HG03103 (cell line): ENCODE results near the gene DENND1A.

Experiments used
- ATAC-seq: cut with Tn5 transposase; IDR thresholded peaks from one replicate; pipeline ENCODE4 v1.9.1; 2021; ENCODE audit warnings: low read depth; ENCODE audit not compliant: unreplicated experiment

Gene DENND1A

GRCh38 chr9:123548741-123549545 is 381.0 kb downstream of the DENND1A start:
- ATAC-seq, result no peak

DNA sequence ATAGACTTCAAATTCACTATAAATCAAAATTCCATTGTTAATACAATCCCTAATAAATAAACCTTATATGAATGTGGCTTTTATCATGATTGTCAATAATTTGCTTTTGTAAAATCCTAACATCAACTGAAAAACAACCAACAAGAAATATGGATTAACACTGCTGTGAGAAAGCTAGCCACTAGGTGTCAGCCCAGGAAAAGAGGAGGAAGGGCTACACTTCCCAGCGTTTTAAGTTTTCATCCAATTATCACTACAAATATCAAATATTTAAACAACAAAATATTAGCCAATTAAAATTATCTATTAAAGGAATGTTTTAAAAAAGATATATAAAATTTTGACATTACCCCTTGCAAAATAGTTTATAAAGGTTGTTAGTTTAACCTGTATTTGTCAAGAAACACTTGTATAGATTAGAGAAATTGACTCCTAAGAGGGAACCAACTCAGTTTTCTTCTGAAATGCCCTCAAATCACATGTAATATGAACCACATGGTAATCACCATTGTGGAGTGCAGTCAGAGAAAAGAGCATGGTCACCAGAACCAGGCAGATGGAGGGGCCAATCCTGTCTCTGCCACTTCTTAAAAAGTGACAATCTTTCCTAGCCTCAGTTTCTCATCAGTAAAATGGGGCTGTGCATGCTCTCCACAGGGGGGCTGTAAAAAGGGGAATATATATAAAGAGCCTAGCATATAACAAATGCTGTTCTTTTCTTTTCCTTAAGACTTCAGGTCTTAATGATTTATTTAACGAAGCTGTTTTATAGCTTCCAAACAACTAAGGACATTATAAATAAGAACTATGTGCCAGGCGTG is 385.7 kb downstream of the DENND1A start:
- ATAC-seq, result no peak

DNA sequence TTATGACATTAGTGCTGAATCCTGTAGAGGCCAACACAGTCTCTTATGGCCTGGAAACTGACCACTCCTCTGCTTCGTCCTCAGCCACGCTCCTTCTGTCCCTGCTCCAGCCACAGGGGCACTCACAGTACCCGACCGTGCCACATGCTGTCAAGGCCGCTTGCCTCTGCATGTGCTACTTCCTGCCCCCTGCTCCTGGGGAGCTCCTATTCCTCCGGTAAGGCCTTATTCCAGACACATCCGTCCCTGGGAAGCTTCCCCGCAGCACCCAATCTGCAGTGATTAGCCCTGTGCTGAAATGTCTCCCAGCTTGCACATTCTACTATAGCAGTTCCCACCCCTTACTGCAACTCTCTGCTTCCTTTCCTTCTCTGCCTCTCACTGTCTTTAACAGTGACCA is 386.4 kb downstream of the DENND1A start:
- ATAC-seq, result no peak

DNA sequence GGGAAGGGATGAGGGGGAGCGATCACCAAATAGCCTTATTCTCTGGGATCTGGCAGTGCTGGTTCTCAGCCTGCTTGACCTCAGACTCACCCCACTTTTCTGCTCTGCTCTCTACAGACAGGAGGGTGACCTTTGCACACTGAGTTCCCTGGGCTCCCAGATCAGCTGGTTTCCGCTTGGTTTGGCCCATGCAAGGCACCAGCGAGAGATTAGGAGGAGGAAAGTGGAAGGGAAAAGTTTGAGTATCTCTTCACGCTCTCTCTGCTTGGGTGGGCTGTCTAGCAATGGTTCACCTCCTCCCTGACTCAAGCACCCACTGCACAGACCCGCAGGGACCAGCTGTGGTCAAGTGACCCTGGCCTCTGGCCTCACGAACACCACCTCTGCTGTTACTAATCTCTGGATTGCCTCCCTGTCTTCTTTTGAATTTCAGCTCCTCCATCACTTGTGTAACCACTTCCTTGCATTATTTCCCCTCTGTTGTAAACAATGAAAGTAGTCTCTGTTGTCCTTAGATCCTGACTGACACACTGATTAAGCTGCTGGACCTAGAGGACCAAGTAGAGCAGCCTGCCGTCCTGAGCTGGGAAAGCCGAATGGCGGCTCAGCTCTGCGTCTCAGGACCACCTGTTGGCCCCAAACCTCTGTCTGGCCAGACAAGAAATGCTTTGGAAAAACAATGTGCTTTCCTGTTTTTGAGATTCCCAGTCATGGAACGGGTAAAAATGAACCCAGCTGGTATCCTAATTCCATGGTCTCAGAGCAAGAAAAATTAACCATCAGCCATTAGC is 387.3 kb downstream of the DENND1A start:
- ATAC-seq, result no peak

DNA sequence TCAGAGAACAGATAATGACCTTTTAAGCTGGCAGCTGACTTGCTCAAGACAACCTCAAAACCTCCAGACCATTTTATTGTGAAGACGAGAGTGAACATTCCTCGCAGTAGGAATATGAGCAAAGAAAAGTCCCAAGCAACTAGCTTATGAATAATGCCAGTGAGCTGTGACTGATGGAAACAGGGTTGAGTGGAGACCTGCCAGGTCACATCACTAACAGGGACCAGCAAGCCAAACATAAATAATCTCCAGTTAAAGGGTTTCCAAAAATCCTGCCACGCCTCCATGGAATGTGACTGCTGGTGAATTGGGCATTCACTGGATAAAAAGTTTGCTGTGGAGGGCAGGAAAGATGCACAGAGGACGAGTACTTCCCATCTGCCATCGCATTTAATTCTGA is 388.5 kb downstream of the DENND1A start:
- ATAC-seq, result no peak

DNA sequence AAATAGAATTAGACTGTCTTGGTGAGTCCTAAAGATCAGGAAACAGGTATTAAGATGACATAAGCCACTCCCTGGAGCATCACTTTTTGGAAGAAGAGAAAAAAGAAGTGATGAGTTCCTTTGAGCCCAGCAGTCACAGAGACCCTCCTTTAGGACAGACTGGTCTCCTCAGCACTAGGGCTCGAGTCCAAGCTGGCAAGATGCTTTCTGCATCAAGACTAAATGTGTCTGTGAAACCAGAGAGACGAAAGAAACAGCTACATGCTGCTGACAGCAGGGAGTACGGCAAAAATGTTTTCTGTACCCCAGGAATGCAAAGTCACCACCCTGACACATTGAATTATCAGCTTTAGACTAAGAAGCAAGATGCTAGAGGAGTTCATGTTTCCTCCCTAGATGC is 389.5 kb downstream of the DENND1A start:
- ATAC-seq, result no peak

DNA sequence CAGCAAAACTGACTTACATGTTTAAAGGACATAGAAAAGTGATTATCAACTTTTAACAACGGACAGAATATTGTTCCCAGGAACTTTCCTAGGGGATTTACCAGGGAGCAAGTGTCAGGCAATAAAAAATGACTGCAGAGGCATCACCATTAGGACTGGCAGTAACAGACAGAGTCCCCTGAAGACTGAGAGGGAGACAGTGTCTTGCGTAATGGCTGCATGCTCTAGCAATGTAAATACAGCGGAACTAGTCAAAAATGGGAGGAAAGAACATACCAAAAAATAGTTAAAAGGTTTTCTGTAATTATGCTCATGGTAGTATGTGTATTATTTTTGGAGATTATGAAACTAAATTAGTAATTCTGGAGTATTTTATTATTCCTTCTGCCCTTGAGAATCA is 392.1 kb downstream of the DENND1A start:
- no peak for ATAC-seq

DNA sequence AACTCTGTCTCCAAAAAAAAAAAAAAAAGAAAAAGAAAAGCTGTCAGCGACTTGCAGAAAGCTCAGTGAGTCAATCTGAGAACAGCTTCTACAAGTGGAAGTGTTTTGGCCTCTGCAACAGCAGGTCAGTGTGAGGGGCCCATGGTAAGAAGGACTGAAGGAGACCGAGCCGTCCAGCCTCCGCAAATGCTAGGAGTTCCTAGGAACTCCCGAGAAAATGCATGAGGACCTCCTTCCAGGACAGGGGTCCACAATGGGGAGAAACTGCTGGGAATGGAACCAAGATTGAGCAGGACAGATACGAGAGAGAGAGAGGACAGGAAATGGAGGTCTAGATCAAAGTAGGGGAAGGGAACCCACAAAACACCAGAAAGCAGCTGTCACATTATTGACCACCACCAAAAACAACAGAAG is 393.5 kb downstream of the DENND1A start:
- ATAC-seq, result no peak

DNA sequence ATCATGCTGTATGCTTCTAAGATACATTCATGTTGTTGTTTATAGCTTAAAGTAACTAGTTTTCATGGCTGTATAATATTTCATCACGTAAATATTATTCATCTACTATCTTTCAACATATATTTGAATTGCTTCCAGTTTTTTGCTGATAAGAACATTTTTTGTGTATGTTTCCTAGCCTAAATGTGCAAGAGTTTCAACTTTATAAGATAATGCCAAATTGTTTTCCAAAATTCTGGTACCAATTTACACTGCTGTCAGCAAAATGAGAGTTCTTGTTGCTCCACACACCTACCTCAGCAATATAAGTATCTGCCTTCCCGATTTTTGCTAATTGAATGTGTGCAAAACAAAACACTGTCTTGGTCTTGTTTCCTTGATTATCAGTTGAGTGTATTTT is 395.6 kb downstream of the DENND1A start:
- no peak for ATAC-seq

GRCh38 chr9:123530244-123530643 is 399.7 kb downstream of the DENND1A start:
- no peak for ATAC-seq

- ATAC-seq, result no peak
These were observed 401.4 kb downstream of the DENND1A start for GRCh38 chr9:123528501-123528900.

DNA sequence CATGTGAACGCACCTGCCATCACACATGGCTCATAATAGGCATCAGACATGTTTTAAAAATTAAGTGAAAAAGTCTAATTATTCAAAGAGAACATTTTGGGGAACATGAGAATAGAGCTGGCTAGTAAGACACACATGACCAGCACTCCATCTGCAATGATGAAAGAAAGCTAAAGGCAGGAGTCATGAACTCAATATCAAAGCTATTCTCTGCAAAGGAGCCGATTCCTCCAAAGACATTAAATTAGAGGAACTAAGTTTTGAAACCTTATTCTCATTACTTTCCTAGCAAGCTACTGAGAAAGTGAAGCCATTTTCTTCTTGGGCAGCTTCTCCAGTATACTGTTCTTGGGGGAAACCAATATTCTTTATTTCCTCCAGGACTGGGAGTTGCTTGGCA is 401.9 kb downstream of the DENND1A start:
- no peak for ATAC-seq

- ATAC-seq, result no peak
These were observed 404.0 kb downstream of the DENND1A start for GRCh38 chr9:123525957-123526356.

GRCh38 chr9:123525424-123525823 is 404.5 kb downstream of the DENND1A start:
- ATAC-seq, result no peak

DNA sequence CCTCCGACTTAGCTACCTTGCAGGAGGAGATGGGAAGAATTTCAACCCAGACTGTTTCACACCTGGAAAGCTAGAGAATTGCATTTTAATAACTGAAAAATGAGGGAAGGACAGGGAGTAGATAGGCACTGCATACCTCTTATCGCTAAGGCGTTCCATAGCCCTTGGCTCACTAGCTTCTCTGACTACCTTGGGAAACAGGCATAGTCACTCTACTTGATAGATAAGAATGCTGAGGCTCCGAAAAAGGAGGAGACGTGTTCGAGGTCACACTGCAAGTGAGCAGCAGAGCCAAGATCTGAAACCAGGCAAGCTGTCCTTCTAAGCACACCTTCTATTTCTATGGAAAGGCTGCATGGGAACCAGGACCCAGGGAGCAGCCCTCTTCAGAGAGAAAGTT is 405.1 kb downstream of the DENND1A start:
- no peak for ATAC-seq

GRCh38 chr9:123523845-123524244 is 406.1 kb downstream of the DENND1A start:
- no peak for ATAC-seq

- ATAC-seq, result no peak
These were observed 406.9 kb downstream of the DENND1A start for GRCh38 chr9:123523001-123523400.

GRCh38 chr9:123522251-123522650 is 407.7 kb downstream of the DENND1A start:
- no peak for ATAC-seq

- no peak for ATAC-seq
These were observed 411.6 kb downstream of the DENND1A start for GRCh38 chr9:123518338-123518737.

GRCh38 chr9:123517512-123517911 is 412.4 kb downstream of the DENND1A start:
- ATAC-seq, result no peak

DNA sequence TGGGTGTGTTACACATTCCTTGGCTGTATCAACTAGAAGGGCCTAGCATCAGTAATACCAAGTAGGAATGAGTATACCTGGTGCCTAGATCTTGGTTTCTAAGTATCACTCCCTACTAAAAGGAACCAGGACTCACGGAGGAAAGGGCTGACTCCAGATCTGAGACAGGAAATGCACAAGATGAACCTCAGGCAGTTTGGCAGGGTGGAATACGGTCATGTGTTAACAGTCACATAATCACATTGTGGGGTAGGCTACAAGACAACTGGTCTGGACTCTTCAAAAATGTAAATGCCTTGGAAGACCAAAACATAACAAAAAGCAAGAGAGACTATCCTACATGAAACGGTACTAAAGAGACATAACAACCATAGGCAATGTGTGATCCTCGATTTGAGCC is 415.2 kb downstream of the DENND1A start:
- no peak for ATAC-seq
